HCT116 (cell line): ENCODE data around the gene EWSR1. TPM values are rescaled to one million over a fixed set of nuclear protein-coding genes. Genes with fewer than 3 reads are reported as not detected.

Experiments
- ATAC-seq: fragments of 200-7000 bp; cut with Tn5 transposase; 2 replicates; pipeline ENCODE4 v1.9.1; 2020; ENCODE audit warnings: mild to moderate bottlenecking, moderate library complexity
- BruUV-seq: library from RNA; stranded (reverse); fragments of 400-500 nt; replicated peaks from 2 replicates; lab custom pipeline; 2021; lab: Mats Ljungman, UMichigan
- CTCF ChIA-PET: fragments of 300-600 bp; sonication (Branson Sonifier 250); formaldehyde crosslinking; loops from one replicate; lab custom pipeline; 2021; ENCODE audit warnings: antibody characterized with exemption; lab: Charles Lee
- POLR2A ChIA-PET: fragments of 300-600, 350-600 bp; sonication (Branson Sonifier 250); formaldehyde crosslinking; loops from one replicate; lab custom pipeline; 2021; ENCODE audit warnings: antibody characterized with exemption; lab: Charles Lee
- RAD21 ChIA-PET, 2 experiments: fragments of 300-600 bp; sonication (Branson Sonifier 250); formaldehyde crosslinking; loops; one replicate each; lab custom pipeline; 2023; ENCODE audit warnings: low total read pairs in 2 of 2; ENCODE audit not compliant: uncharacterized antibody in 2 of 2, unreplicated experiment in 2 of 2, low non-redundant PET in 1 of 2; lab: Charles Lee
- DNase-seq: peaks from one replicate; pipeline ENCODE4 v3.0.0-alpha.2; 2010; ENCODE audit warnings: low read depth, low spot score
- H2AFZ ChIP-seq: fragments of 200-600 bp; shearing (Covaris generic), sonication (generic); 2 replicates; pipeline ENCODE4 v1.6.1; 2017; ENCODE audit warnings: low read depth, mixed run types, mixed read lengths, antibody characterized with exemption, low read length; ENCODE audit not compliant: poor library complexity, severe bottlenecking
- H3K27ac ChIP-seq: 2 replicates; pipeline ENCODE4 v1.5.1; 2012; ENCODE audit warnings: low read depth, low read length
- H3K27me3 ChIP-seq: fragments of 200-600 bp; sonication (generic); 2 replicates; pipeline ENCODE4 v1.6.1; 2016; ENCODE audit warnings: mixed run types, low read length, mixed read lengths; ENCODE audit not compliant: insufficient read depth
- H3K36me3 ChIP-seq, 2 experiments: fragments of 200-500 bp in 1 of 2; fragments of 200-600 bp in 1 of 2; sonication (Bioruptor generic) in 1 of 2; sonication (generic) in 1 of 2; 2 replicates each; pipeline versions ENCODE4 v1.5.1 to v1.6.1; 2014 to 2016; ENCODE audit warnings: low read length in 2 of 2, inconsistent platforms in 1 of 2, mixed read lengths in 1 of 2, mixed run types in 1 of 2; ENCODE audit not compliant: insufficient read depth in 2 of 2, control insufficient read depth in 1 of 2
- H3K4me1 ChIP-seq, 2 experiments: fragments of 200-600 bp in 1 of 2; sonication (generic) in 1 of 2; 2 replicates each; pipeline versions ENCODE4 v1.5.1 to v1.6.1; 2012 to 2017; ENCODE audit warnings: low read length in 2 of 2, inconsistent platforms in 1 of 2, mild to moderate bottlenecking in 1 of 2, mixed read lengths in 1 of 2, mixed run types in 1 of 2, moderate library complexity in 1 of 2; ENCODE audit not compliant: insufficient read depth in 2 of 2, control insufficient read depth in 1 of 2
- H3K4me2 ChIP-seq: fragments of 200-600 bp; sonication (generic); 2 replicates; pipeline ENCODE4 v1.6.1; 2017; ENCODE audit warnings: mixed run types, low read length, mixed read lengths
- H3K4me3 ChIP-seq, 2 experiments: fragments of 200-600 bp in 1 of 2; sonication (generic) in 1 of 2; replicated peaks in 1 of 2; 2 replicates each; pipeline ENCODE4 v1.5.1; 2011 to 2016; ENCODE audit warnings: low read length in 2 of 2, control low read depth in 1 of 2, low read depth in 1 of 2, mild to moderate bottlenecking in 1 of 2, mixed read lengths in 1 of 2, mixed run types in 1 of 2
- H3K79me2 ChIP-seq: fragments of 200-600 bp; sonication (generic); 2 replicates; pipeline ENCODE4 v1.6.1; 2017; ENCODE audit warnings: mild to moderate bottlenecking, mixed run types, low read length, moderate library complexity, mixed read lengths; ENCODE audit not compliant: insufficient read depth
- H3K9ac ChIP-seq: fragments of 200-600 bp; sonication (generic); 2 replicates; pipeline ENCODE4 v1.6.1; 2016; ENCODE audit warnings: low read length, mixed read lengths
- H3K9me2 ChIP-seq: fragments of 200-600 bp; sonication (generic), shearing (Covaris generic); 2 replicates; pipeline ENCODE4 v1.6.1; 2017; ENCODE audit warnings: mixed run types, mild to moderate bottlenecking, moderate library complexity; ENCODE audit not compliant: insufficient read depth
- H3K9me3 ChIP-seq, 2 experiments: fragments of 200-500 bp in 1 of 2; fragments of 200-600 bp in 1 of 2; sonication (Bioruptor generic) in 1 of 2; sonication (generic) in 1 of 2; 2 replicates each; pipeline ENCODE4 v1.6.1; 2014 to 2017; ENCODE audit warnings: low read length in 2 of 2, mixed read lengths in 2 of 2, inconsistent platforms in 1 of 2, low read depth in 1 of 2, mild to moderate bottlenecking in 1 of 2, mixed run types in 1 of 2, moderate library complexity in 1 of 2; ENCODE audit not compliant: control insufficient read depth in 1 of 2, insufficient read depth in 1 of 2
- H4K20me1 ChIP-seq: fragments of 200-600 bp; sonication (generic), shearing (Covaris generic); 2 replicates; pipeline ENCODE4 v1.6.1; 2017; ENCODE audit warnings: mixed run types, mild to moderate bottlenecking, moderate library complexity; ENCODE audit not compliant: insufficient read depth
- CBX3 ChIP-seq: IDR thresholded peaks from 2 replicates; pipeline ENCODE4 v1.6.1; 2012; ENCODE audit warnings: low read depth
- CEBPB ChIP-seq: IDR thresholded peaks from 2 replicates; pipeline ENCODE4 v1.6.1; 2012; ENCODE audit warnings: low read depth
- EGR1 ChIP-seq: IDR thresholded peaks from 2 replicates; pipeline ENCODE4 v1.6.1; 2012; ENCODE audit warnings: low read depth
- EZH2 ChIP-seq: fragments of 200-600 bp; sonication (generic); IDR thresholded peaks from 2 replicates; pipeline ENCODE4 v1.6.1; 2017; ENCODE audit warnings: antibody characterized with exemption, mixed run types
- EZH2phosphoT487 ChIP-seq: fragments of 200-600 bp; IDR thresholded peaks from 2 replicates; pipeline ENCODE4 v1.6.1; 2018; ENCODE audit warnings: antibody characterized with exemption, borderline replicate concordance
- FOSL1 ChIP-seq: IDR thresholded peaks from 2 replicates; pipeline ENCODE4 v1.6.1; 2012; ENCODE audit warnings: low read depth
- JUND ChIP-seq: IDR thresholded peaks from 2 replicates; pipeline ENCODE4 v1.6.1; 2012
- POLR2AphosphoS5 ChIP-seq: IDR thresholded peaks from 2 replicates; pipeline ENCODE4 v1.6.1; 2011; ENCODE audit warnings: mild to moderate bottlenecking, low read depth, low read length, moderate library complexity
- RAD21 ChIP-seq: IDR thresholded peaks from 2 replicates; pipeline ENCODE4 v1.6.1; 2012; ENCODE audit warnings: low read depth, mild to moderate bottlenecking
- SIN3A ChIP-seq: IDR thresholded peaks from 2 replicates; pipeline ENCODE4 v1.6.1; 2012; ENCODE audit warnings: low read depth
- SRF ChIP-seq: IDR thresholded peaks from 2 replicates; pipeline ENCODE4 v1.6.1; 2012; ENCODE audit warnings: low read depth
- TCF7L2 ChIP-seq: IDR thresholded peaks from 2 replicates; pipeline ENCODE4 v1.7.0; 2011; ENCODE audit warnings: borderline replicate concordance, inconsistent platforms; ENCODE audit not compliant: insufficient read depth, insufficient read length; ENCODE audit errors: extremely low read depth
- YY1 ChIP-seq: IDR thresholded peaks from 2 replicates; pipeline ENCODE4 v1.6.1; 2011; ENCODE audit warnings: low read length, low read depth, moderate library complexity, mild to moderate bottlenecking; ENCODE audit not compliant: insufficient replicate concordance; ENCODE audit errors: extremely low read depth
- ZFX ChIP-seq: fragments of 450-650 bp; IDR thresholded peaks from 2 replicates; pipeline ENCODE4 v1.6.1; 2017
- ZNF274 ChIP-seq: fragments of 200-500 bp; sonication (Bioruptor generic); IDR thresholded peaks from 2 replicates; pipeline ENCODE4 v1.6.1; 2014; ENCODE audit warnings: mild to moderate bottlenecking, low read depth, low read length, inconsistent platforms
- intact Hi-C: fragments of 100-400 bp; cut with micrococcal nuclease; formaldehyde crosslinking; loops from 2 replicates; pipeline ENCODE4 v1.10.0; 2022
- total RNA-seq: library from RNA; stranded (reverse); gene quantifications from one replicate; pipeline ENCODE4 v1.2.1, GENCODE V29; 2021; ENCODE audit not compliant: unreplicated experiment
- TF ChIP-seq, protein P1 (sequence below), 3 experiments: fragments of 200-600 bp in 1 of 3; sonication (generic) in 1 of 3; IDR thresholded peaks in 2 of 3; conservative IDR thresholded peaks in 1 of 3; 2 replicates each; pipeline ENCODE4 v1.5.1; 2012 to 2017; ENCODE audit warnings: low read depth in 2 of 3, low read length in 2 of 3, antibody characterized with exemption in 1 of 3, borderline replicate concordance in 1 of 3, control low read depth in 1 of 3, mild to moderate bottlenecking in 1 of 3, mixed read lengths in 1 of 3, mixed run types in 1 of 3, moderate library complexity in 1 of 3; ENCODE audit not compliant: insufficient read depth in 1 of 3
- TF ChIP-seq, protein P2 (sequence below): IDR thresholded peaks from 2 replicates; pipeline ENCODE4 v1.6.1; 2012
- TF ChIP-seq, protein P3 (sequence below): IDR thresholded peaks from 2 replicates; pipeline ENCODE4 v1.6.1; 2012; ENCODE audit warnings: low read depth

Gene EWSR1
- total RNA-seq, 1 experiment from 2014 or later = 335 TPM

DNA sequence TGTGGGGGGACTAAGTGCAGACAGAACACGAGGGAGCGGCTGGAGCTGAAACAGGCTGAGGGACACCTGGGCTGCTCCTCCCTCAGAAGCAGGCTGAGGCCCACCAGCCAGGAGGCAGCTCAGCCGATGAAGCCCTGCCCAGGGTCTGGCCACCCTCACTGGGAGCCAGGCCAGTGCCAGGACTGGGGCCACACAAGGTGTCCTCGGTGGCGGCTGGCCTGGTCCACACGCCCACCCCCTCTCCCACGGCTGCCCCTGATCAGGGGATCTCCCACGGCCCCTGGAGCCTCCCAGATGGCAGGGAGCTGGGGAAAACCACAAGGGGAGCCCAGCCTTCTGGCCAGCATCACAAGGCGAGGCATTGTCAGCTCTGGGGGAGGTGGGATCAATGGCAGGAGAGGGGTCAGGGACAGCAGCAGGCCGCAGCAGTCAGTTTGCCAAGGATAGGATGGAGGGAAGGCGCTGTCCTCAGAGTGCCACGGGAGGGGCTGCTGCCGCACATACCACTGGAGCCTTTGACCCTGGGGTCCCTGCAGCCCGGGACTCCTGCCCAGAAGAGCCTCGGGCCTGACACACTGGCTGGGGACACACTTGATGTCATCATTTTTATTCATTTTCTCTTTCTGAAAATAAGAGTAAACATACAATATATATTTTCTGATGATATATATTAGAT is 59.2 kb downstream of the EWSR1 start:
- Histone ChIP-seq H3K9ac (no peak overlapping the region), H4K20me1 (no peaks in the 10 kb centered on the region), H3K4me2 (no peak overlapping the region), H3K79me2 (no peaks in the 10 kb centered on the region), H2AFZ (no peak overlapping the region), H3K27ac (no peak overlapping the region), H3K27me3 (no peaks in the 10 kb centered on the region), H3K4me1 (peaks cover 0 to 6% of the 10 kb centered on the region in 2 experiments; a peak in 1 of 4 replicates), H3K9me3 (no peaks in the 10 kb centered on the region), H3K4me3 (no peak overlapping the region), H3K36me3 (peaks cover 0 to 10% of the 10 kb centered on the region in 2 experiments; a peak in 2 of 4 replicates), H3K9me2 (no peaks in the 10 kb centered on the region)
- ATAC-seq (no peak), DNase-seq (no peak)
- intact Hi-C loops = no loop called here
- POLR2A ChIA-PET = no interaction called here
- RAD21 ChIA-PET = no interaction called here
- CTCF ChIA-PET = no interaction called here
- TF ChIP-seq, protein P1, sequence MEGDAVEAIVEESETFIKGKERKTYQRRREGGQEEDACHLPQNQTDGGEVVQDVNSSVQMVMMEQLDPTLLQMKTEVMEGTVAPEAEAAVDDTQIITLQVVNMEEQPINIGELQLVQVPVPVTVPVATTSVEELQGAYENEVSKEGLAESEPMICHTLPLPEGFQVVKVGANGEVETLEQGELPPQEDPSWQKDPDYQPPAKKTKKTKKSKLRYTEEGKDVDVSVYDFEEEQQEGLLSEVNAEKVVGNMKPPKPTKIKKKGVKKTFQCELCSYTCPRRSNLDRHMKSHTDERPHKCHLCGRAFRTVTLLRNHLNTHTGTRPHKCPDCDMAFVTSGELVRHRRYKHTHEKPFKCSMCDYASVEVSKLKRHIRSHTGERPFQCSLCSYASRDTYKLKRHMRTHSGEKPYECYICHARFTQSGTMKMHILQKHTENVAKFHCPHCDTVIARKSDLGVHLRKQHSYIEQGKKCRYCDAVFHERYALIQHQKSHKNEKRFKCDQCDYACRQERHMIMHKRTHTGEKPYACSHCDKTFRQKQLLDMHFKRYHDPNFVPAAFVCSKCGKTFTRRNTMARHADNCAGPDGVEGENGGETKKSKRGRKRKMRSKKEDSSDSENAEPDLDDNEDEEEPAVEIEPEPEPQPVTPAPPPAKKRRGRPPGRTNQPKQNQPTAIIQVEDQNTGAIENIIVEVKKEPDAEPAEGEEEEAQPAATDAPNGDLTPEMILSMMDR (IDR thresholded peaks at IDR 0.05 in 2 of 3, conservative IDR thresholded peaks at IDR 0.05 in 1 of 3; ENCODE audit: borderline replicate concordance in 1 of 3, insufficient read depth in 1 of 3, low read depth in 2 of 3, low read length in 2 of 3) = no peak
- TF ChIP-seq POLR2AphosphoS5 = no peak
- TF ChIP-seq, protein P2, sequence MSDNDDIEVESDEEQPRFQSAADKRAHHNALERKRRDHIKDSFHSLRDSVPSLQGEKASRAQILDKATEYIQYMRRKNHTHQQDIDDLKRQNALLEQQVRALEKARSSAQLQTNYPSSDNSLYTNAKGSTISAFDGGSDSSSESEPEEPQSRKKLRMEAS = no peak
- TF ChIP-seq ZFX = no peak
- TF ChIP-seq, protein P3, sequence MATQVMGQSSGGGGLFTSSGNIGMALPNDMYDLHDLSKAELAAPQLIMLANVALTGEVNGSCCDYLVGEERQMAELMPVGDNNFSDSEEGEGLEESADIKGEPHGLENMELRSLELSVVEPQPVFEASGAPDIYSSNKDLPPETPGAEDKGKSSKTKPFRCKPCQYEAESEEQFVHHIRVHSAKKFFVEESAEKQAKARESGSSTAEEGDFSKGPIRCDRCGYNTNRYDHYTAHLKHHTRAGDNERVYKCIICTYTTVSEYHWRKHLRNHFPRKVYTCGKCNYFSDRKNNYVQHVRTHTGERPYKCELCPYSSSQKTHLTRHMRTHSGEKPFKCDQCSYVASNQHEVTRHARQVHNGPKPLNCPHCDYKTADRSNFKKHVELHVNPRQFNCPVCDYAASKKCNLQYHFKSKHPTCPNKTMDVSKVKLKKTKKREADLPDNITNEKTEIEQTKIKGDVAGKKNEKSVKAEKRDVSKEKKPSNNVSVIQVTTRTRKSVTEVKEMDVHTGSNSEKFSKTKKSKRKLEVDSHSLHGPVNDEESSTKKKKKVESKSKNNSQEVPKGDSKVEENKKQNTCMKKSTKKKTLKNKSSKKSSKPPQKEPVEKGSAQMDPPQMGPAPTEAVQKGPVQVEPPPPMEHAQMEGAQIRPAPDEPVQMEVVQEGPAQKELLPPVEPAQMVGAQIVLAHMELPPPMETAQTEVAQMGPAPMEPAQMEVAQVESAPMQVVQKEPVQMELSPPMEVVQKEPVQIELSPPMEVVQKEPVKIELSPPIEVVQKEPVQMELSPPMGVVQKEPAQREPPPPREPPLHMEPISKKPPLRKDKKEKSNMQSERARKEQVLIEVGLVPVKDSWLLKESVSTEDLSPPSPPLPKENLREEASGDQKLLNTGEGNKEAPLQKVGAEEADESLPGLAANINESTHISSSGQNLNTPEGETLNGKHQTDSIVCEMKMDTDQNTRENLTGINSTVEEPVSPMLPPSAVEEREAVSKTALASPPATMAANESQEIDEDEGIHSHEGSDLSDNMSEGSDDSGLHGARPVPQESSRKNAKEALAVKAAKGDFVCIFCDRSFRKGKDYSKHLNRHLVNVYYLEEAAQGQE = no peak
- no peak for TF ChIP-seq ZNF274
- TF ChIP-seq EZH2phosphoT487 = no peak
- TF ChIP-seq YY1 = no peak
- no peak for TF ChIP-seq EGR1
- no peak for TF ChIP-seq EZH2
- TF ChIP-seq RAD21 = no peak
- TF ChIP-seq JUND = no peak
- TF ChIP-seq FOSL1 = no peak
- TF ChIP-seq SRF = no peak
- TF ChIP-seq TCF7L2 = no peak
- no peak for TF ChIP-seq SIN3A
- no peak for TF ChIP-seq CBX3
- TF ChIP-seq CEBPB = no peak
- BruUV-seq = no TSS peak
